ENCODE data around the gene TTC34.

TTC34 gene

DNA sequence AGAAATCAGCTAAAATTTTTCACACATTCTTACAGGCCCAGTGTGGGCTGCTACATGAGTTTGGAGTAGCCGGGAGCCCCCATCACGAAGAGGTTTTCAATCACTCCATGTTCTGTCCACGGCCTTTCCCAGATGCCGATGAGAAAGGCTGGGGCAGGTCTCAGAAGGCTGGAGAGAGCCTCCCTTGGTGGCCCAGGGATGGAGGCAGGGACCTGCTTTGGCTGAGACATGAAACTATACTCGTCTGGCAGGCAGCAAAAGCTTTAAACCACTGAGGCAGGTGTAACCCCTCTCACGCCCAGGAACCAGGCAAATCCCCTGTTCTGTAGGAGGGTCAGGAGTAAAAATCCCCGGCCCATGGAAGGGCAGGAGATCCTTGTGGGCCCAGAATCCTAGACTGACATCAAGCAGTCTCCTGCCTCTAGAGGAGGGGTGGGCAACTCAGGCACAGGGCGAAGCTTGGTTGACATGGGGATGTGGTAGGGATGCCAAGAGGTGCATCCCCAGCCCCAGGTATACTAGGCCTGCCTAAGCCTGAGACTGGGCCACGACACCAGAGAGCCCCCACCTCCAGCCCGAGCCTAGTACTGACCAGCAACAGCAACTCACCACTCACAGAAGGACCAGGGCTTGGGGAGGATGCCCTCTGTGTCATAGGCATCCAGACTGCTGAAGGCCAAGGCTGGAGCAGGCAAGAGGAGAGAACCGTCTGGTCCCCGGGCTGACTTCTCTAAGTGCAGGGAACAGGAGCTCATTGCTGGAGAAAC, 177.7 kb downstream of the TTC34 start:
- no peak for ATAC-seq

GRCh38 chr1:2617971-2618470, 183.5 kb downstream of the TTC34 start:
- no peak for ATAC-seq

- no peak for ATAC-seq
Measured at GRCh38 chr1:2614145-2614544, 187.3 kb downstream of the TTC34 start.

GRCh38 chr1:2612591-2613365, 188.7 kb downstream of the TTC34 start:
- no peak for ATAC-seq

DNA sequence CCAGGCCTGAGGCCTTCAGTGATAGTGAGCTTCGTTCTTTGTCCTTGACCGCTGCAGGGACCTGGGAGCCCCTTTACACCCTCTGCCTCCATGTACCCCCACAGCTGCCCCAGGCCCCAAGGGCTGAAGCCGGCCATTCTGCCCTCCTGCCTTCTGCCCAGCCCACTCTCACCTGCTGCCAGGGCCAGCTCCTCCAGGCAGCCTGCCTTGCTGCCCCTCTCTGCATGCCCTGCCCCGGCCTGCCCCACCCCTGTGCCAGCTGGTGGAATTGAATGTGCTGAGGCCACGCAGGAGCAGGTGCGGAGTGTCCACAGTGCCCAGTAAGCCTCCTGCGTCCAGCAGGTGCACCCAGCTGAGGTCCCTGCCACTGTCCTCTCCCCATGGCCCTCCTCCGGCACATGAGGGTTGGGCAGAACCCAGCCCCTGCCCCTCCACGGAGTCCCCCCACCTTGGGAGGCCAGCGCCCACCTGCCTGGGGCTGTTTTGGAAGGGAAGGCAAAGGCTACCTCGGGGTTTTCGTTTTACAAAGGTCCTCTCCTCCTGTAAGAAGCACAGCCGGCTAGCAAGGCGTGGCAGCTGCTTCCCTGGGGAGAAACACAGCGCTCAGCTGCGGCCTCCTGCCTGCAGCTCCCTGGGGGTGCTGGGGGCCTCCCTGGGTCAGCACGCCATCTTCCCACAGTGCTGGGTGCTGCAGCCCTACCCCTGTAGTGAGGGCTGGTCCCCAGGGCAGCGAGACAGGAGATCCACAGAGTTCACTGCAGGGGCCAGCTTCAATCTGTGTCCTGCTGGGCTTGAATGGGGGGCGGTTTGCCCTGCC, 189.7 kb downstream of the TTC34 start:
- ATAC-seq = no peak

DNA sequence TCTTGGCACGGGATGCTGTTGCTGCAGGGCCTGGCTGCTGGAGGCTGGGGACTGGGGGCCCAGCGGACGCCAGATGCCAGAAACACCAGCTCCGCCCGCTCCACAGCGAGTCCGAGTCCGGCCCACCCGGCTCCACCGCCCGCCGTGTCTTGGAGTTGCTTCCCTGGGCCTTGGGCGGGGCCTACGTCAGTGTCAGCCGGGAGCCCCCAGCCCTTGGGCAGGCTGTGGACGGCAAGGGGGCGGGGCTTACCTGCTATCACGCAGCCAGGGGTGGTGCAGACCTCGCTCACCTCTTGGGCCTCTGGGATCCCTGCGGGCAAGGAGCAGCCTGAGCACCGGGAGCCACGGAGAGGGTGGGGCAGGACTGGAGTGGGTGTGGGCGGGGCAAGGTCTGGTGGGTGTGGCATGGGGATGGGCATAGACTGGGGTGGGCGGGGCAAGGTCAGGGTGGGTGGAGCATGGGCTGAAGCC, 190.4 kb downstream of the TTC34 start:
- ATAC-seq = no peak

- ATAC-seq = no peak
Measured at GRCh38 chr1:2610036-2610959, 191.2 kb downstream of the TTC34 start.

GRCh38 chr1:2609319-2610035, 192.0 kb downstream of the TTC34 start:
- ATAC-seq = no peak

DNA sequence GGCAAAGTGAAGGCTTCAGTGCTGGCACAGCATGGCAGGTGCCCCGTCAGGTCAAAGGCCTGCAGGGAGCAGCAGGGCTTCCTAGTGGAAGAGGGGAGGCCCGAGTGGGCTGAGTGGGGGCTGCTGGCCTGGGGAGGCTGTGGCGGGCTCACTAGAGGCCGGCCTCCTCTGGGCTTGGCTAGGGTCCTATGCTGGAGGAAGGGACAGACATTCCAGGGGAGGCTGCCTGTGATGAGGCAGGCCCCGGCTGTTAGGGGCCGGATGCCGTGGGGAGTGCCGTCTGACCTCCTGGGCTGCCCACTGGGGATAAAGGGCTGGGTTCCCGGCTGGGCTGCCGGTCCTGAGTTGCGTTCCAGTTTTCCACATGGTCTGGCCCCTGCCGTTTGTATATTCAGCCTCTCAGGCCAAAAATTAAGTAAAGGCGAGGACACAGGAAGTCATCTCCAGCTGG, 193.8 kb downstream of the TTC34 start:
- no peak for ATAC-seq

GRCh38 chr1:2606881-2607621, 194.4 kb downstream of the TTC34 start:
- ATAC-seq = no peak

- ATAC-seq = no peak
Measured at GRCh38 chr1:2606396-2606880, 195.1 kb downstream of the TTC34 start.

DNA sequence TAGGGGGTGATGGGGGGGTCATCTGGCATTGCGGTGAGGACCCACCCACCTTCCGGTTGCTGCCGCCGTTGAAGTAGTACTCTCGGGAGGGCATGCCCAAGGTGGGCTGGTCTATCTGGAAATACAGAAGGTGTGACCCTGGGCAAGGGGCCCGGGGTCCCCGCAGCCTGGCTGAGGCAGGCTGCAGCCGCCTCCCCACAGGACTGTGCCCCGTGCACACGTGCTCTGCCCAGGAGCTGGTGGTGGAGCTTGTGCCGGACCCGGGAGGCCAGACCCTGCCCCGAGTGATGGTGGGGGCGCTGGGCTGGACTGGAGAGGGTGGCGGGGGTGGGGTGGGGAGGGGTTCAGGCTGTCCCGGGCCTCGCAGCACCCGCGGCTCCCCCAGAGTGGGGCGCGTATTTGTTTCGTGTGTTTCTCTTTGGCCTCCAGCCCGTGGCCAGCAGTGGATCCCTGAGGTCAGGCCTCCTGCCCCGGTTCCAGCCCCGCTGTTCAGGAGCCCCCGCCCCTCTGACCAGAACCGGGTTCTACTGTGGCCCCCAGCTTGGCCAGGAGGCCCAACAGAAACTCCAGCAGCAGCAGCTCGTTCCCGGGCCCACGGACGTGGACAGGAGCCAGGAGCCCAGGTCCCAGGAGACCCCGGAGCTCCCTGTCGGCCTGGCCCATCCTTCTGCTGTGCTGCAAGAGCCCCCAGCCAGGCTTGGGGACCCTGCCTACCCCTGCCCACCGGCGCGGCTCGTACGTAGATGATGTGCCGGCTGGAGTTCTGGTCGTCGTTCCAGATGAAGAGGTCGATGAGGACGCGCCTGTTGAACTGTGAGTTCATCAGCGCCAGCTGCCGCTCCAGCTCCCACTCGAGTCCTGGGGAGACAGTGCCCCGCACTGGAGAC, 195.7 kb downstream of the TTC34 start:
- ATAC-seq = no peak

- no peak for ATAC-seq
Measured at GRCh38 chr1:2604844-2605508, 196.5 kb downstream of the TTC34 start.

DNA sequence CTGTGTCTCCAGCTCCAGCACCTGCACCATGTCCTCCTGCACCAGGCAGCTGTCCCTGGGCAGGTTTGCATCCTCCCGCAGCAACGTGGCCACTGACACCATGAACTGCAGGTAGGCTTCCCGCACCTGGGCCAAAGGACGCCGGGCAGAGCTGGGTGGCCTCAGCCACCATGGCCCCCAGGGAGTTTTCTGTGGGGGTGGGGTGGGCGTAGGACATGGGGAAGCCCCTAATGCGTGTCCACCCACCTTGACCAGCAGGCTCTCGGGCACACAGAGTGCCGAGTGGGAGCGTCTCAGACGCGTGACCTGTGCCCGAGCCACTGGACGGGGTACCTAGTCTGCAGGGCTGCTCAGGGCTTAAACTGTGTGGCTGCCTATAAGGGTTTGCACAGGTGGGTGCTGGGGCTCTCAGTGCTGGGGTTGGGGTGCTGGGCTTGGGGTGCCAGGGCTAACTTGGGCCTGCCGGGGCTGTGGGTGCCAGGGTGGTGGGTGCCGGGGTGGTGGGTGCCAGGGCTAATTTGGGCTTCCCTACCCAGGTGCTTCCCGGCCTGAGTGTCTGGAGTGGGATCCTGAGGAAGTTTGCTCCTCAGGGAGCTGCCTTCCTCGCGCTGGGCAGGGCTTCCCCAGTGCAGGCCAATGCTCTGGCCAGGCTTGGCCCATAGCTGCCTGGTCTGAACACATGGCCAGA, 197.2 kb downstream of the TTC34 start:
- no peak for ATAC-seq

GRCh38 chr1:2603521-2604155, 197.9 kb downstream of the TTC34 start:
- no peak for ATAC-seq

- ATAC-seq = no peak
Measured at GRCh38 chr1:2602866-2603520, 198.5 kb downstream of the TTC34 start.
